Cardiac muscle cell (in vitro differentiated cells and primary cell): ENCODE measurements around the gene INTS6. TPM values are rescaled to one million over a fixed set of nuclear protein-coding genes. Genes with fewer than 3 reads are reported as not detected.
"Not testable (repeated sequence)": the region's sequence is repeated elsewhere in the genome, so short reads cannot be mapped to it uniquely, and the experiment has no call there.

Experiments
- DNase-seq, 2 donors: peaks; one replicate each; pipeline versions ENCODE4 v3.0.0 to v3.0.0-alpha.2; 2010 to 2017; ENCODE audit warnings: low read depth in 1 of 2, low spot score in 1 of 2
- H3K27ac ChIP-seq: fragments of 200-600 bp; sonication (generic); 2 replicates; pipeline ENCODE4 v1.5.1; 2016
- H3K27me3 ChIP-seq: fragments of 200-600 bp; sonication (generic); 2 replicates; pipeline ENCODE4 v1.6.0; 2016; ENCODE audit warnings: control low read depth
- H3K36me3 ChIP-seq: fragments of 200-600 bp; sonication (generic); 2 replicates; pipeline ENCODE4 v1.5.1; 2016; ENCODE audit warnings: control low read depth
- H3K4me1 ChIP-seq: fragments of 200-600 bp; sonication (generic); 2 replicates; pipeline ENCODE4 v1.8.1; 2017; ENCODE audit warnings: low read depth, mild to moderate bottlenecking, mixed run types
- H3K4me3 ChIP-seq: fragments of 200-600 bp; sonication (generic); 2 replicates; pipeline ENCODE4 v1.5.1; 2016; ENCODE audit warnings: mild to moderate bottlenecking
- H3K9me3 ChIP-seq: fragments of 200-600 bp; sonication (generic); 2 replicates; pipeline ENCODE4 v1.5.1; 2017; ENCODE audit warnings: low read depth, mild to moderate bottlenecking, control low read depth
- CTCF ChIP-seq: IDR thresholded peaks from 2 replicates; pipeline ENCODE4 v1.5.1; 2012; ENCODE audit warnings: low read depth, mild to moderate bottlenecking, low read length
- polyA plus RNA-seq: library from polyadenylated mRNA; unstranded; fragments of >200 nt; fragmentation: Nextera tagmentation; extraction: Ambion mirVana; gene quantifications from 2 replicates; pipeline ENCODE4 v1.2.1, GENCODE V29; 2016
- total RNA-seq: library from RNA; depleted of rRNA; stranded (reverse); fragments of >200 nt; gene quantifications from 2 replicates; pipeline ENCODE4 v1.2.3, GENCODE V29; 2016

The INTS6 gene
- total and polyA plus RNA-seq, 2 experiments from 2014 or later, result 22.5 to 29.7 TPM

- peaks cover 3% of the 10 kb centered on the region for H3K36me3 ChIP-seq
- no peaks in the 10 kb centered on the region for H3K4me1 ChIP-seq
- TF ChIP-seq CTCF, result no peak
- no peak overlapping the region for H3K27ac ChIP-seq
- no peak overlapping the region for H3K4me3 ChIP-seq
- H3K27me3 ChIP-seq, result no peaks in the 10 kb centered on the region
- no peak for DNase-seq
- no peaks in the 10 kb centered on the region for H3K9me3 ChIP-seq
Measured at GRCh38 chr13:51420681-51421490, 31.9 kb downstream of the INTS6 start.

- H3K27ac ChIP-seq, result peak overlapping the region; percentile 7
- no peak for DNase-seq
- TF ChIP-seq CTCF, result no peak
Measured at GRCh38 chr13:51419001-51419636, 33.7 kb downstream of the INTS6 start.

GRCh38 chr13:51417716-51418115 is 35.1 kb downstream of the INTS6 start:
- Histone ChIP-seq H3K9me3 (no peaks in the 10 kb centered on the region), H3K36me3 (peaks cover 3% of the 10 kb centered on the region), H3K27me3 (no peaks in the 10 kb centered on the region), H3K4me1 (peaks cover 10% of the 10 kb centered on the region), H3K4me3 (no peak overlapping the region), H3K27ac (no peak overlapping the region)
- no peak for DNase-seq
- no peak for TF ChIP-seq CTCF

More at GRCh38 chr13:51419001-51419636, 33.7 kb downstream of the INTS6 start:
- no peaks in the 10 kb centered on the region for H3K27me3 ChIP-seq
- H3K36me3 ChIP-seq, result peaks cover 3% of the 10 kb centered on the region
- no peaks in the 10 kb centered on the region for H3K9me3 ChIP-seq
- peaks cover 4% of the 10 kb centered on the region for H3K4me1 ChIP-seq
- H3K4me3 ChIP-seq, result no peak overlapping the region

- no peak for DNase-seq
- Histone ChIP-seq H3K4me1 (peaks cover 10% of the 10 kb centered on the region), H3K27ac (no peak overlapping the region), H3K27me3 (no peaks in the 10 kb centered on the region), H3K36me3 (peaks cover 3% of the 10 kb centered on the region), H3K4me3 (no peak overlapping the region), H3K9me3 (no peaks in the 10 kb centered on the region)
- TF ChIP-seq CTCF, result no peak
Measured at GRCh38 chr13:51416107-51416506, 36.7 kb downstream of the INTS6 start.

- not testable (repeated sequence) for H3K9me3 ChIP-seq, H3K36me3 ChIP-seq, H3K27ac ChIP-seq, H3K4me3 ChIP-seq, DNase-seq, H3K27me3 ChIP-seq
- peaks cover 10% of the 10 kb centered on the region for H3K4me1 ChIP-seq
Measured at GRCh38 chr13:51415339-51415738, 37.5 kb downstream of the INTS6 start.

GRCh38 chr13:51412431-51412830 is 40.4 kb downstream of the INTS6 start:
- Histone ChIP-seq H3K27ac (no peak overlapping the region), H3K27me3 (no peaks in the 10 kb centered on the region), H3K4me3 (no peak overlapping the region), H3K36me3 (no peaks in the 10 kb centered on the region), H3K9me3 (no peaks in the 10 kb centered on the region), H3K4me1 (peaks cover 10% of the 10 kb centered on the region)
- TF ChIP-seq CTCF, result no peak
- DNase-seq, result no peak
